K562 (cell line): ENCODE measurements around the gene PDGFC. TPM values are rescaled to one million over a fixed set of nuclear protein-coding genes. Genes with fewer than 3 reads are reported as not detected.

Source experiments
- ATAC-seq: fragments of 200-7000 bp; cut with Tn5 transposase; 3 replicates; pipeline ENCODE4 v1.9.1; 2020; ENCODE audit warnings: moderate library complexity
- BruUV-seq: library from RNA; stranded (reverse); fragments of 400-500 nt; replicated peaks from 2 replicates; lab custom pipeline; 2021; lab: Mats Ljungman, UMichigan
- CTCF ChIA-PET: fragments of 300-600 bp; formaldehyde crosslinking; extraction: SDS; loops from one replicate; lab custom pipeline; 2021; ENCODE audit warnings: low intra/inter-chr PET ratio; lab: Yijun Ruan, JAX
- POLR2A ChIA-PET: fragments of 300-600, 350-650 bp; sonication (Branson Sonifier 250); formaldehyde crosslinking; extraction: SDS; loops from one replicate; lab custom pipeline; 2021; ENCODE audit warnings: antibody characterized with exemption, inconsistent platforms; lab: Yijun Ruan, JAX
- DNase-seq, 4 experiments: peaks; one replicate each; pipeline versions ENCODE4 v3.0.0 to v3.0.0-alpha.2; 2011 to 2018; ENCODE audit warnings: low spot score in 3 of 4, mixed read lengths in 3 of 4; ENCODE audit errors: extremely low read depth in 1 of 4
- FAIRE-seq: peaks from 2 replicates; lab custom pipeline; 2011; peaks lifted over from hg19 to GRCh38; lab: Jason Lieb, UNC
- H2AFZ ChIP-seq: 2 replicates; pipeline ENCODE4 v1.6.0; 2011; ENCODE audit warnings: low read depth, low read length, control low read depth, inconsistent platforms
- H3K27ac ChIP-seq: fragments of 200-600 bp; 3 replicates; pipeline ENCODE4 v1.8.0; 2011; ENCODE audit warnings: low read depth, mild to moderate bottlenecking, control low read depth, inconsistent platforms, low read length, moderate library complexity, mixed read lengths; ENCODE audit errors: extremely low read depth
- H3K27me3 ChIP-seq, 2 experiments: fragments of 300-600 bp in 1 of 2; 2 replicates in 1 of 2; 3 replicates in 1 of 2; pipeline versions ENCODE4 v1.6.0 to v1.8.0; 2011; ENCODE audit warnings: inconsistent platforms in 2 of 2, low read length in 2 of 2, mild to moderate bottlenecking in 1 of 2, mixed read lengths in 1 of 2, moderate library complexity in 1 of 2; ENCODE audit not compliant: control insufficient read depth in 2 of 2, insufficient read depth in 2 of 2
- H3K36me3 ChIP-seq: fragments of 300-600 bp; 3 replicates; pipeline ENCODE4 v1.8.0; 2011; ENCODE audit warnings: mild to moderate bottlenecking, low read length, inconsistent platforms; ENCODE audit not compliant: control insufficient read depth, insufficient read depth
- H3K4me1 ChIP-seq, 2 experiments: fragments of 200-600 bp in 1 of 2; replicated peaks in 1 of 2; 2 replicates in 1 of 2; 3 replicates in 1 of 2; pipeline versions ENCODE4 v1.5.1 to v1.8.0; 2011; ENCODE audit warnings: inconsistent platforms in 2 of 2, low read length in 2 of 2, mild to moderate bottlenecking in 1 of 2, mixed read lengths in 1 of 2, moderate library complexity in 1 of 2; ENCODE audit not compliant: control insufficient read depth in 2 of 2, insufficient read depth in 2 of 2
- H3K4me2 ChIP-seq: 2 replicates; pipeline ENCODE4 v1.6.1; 2011; ENCODE audit warnings: low read length, control low read depth, inconsistent platforms, mixed read lengths; ENCODE audit not compliant: insufficient read depth
- H3K4me3 ChIP-seq: fragments of 200-600 bp; sonication (generic), shearing (Covaris generic); 2 replicates; pipeline ENCODE4 v1.5.1; 2016; ENCODE audit warnings: control low read depth, inconsistent platforms
- H3K79me2 ChIP-seq: fragments of 200-600 bp; 3 replicates; pipeline ENCODE4 v1.8.0; 2011; ENCODE audit warnings: low read length, inconsistent platforms; ENCODE audit not compliant: control insufficient read depth, insufficient read depth
- H3K9ac ChIP-seq, 2 experiments: 2 replicates each; pipeline versions ENCODE4 v1.6.0 to v1.6.1; 2011; ENCODE audit warnings: low read depth in 2 of 2, low read length in 2 of 2, control low read depth in 1 of 2, inconsistent platforms in 1 of 2, mild to moderate bottlenecking in 1 of 2, mixed read lengths in 1 of 2; ENCODE audit not compliant: insufficient read depth in 1 of 2
- H3K9me1 ChIP-seq: one replicate; pipeline ENCODE4 v1.6.0; 2011; ENCODE audit warnings: inconsistent platforms, mild to moderate bottlenecking, low read length, moderate library complexity; ENCODE audit not compliant: control insufficient read depth, insufficient read depth
- H3K9me3 ChIP-seq: replicated peaks from 2 replicates; pipeline ENCODE4 v1.5.1; 2011; ENCODE audit warnings: low read depth, low read length, inconsistent platforms; ENCODE audit not compliant: control insufficient read depth, insufficient read depth
- H4K20me1 ChIP-seq: replicated peaks from 2 replicates; pipeline ENCODE4 v1.6.1; 2011; ENCODE audit warnings: low read length, inconsistent platforms, mixed read lengths; ENCODE audit not compliant: control insufficient read depth, insufficient read depth
- BCLAF1 ChIP-seq, 2 experiments: fragments of 450-650 bp in 1 of 2; IDR thresholded peaks; 2 replicates each; pipeline ENCODE4 v1.6.1; 2011 to 2017; ENCODE audit warnings: low read depth in 2 of 2, antibody characterized with exemption in 1 of 2, borderline replicate concordance in 1 of 2, low read length in 1 of 2, mild to moderate bottlenecking in 1 of 2, mixed read lengths in 1 of 2; ENCODE audit not compliant: control insufficient read depth in 1 of 2
- COPS2 ChIP-seq: fragments of 450-650 bp; conservative IDR thresholded peaks from 2 replicates; pipeline ENCODE4 v1.6.1; 2016; ENCODE audit warnings: mild to moderate bottlenecking, moderate library complexity
- HDAC3 ChIP-seq: fragments of 450-650 bp; IDR thresholded peaks from 2 replicates; pipeline ENCODE4 v1.6.1; 2018; ENCODE audit warnings: borderline replicate concordance, mild to moderate bottlenecking, moderate library complexity; ENCODE audit not compliant: partially characterized antibody
- NKRF ChIP-seq: fragments of 450-650 bp; IDR thresholded peaks from 2 replicates; pipeline ENCODE4 v1.6.1; 2016; ENCODE audit warnings: borderline replicate concordance
- ZNF12 ChIP-seq: sonication (generic); formaldehyde crosslinking; IDR thresholded peaks from 2 replicates; pipeline ENCODE4 v1.4.0; 2020; ENCODE audit warnings: mild to moderate bottlenecking, missing genetic modification reagents
- ZNF76 ChIP-seq: fragments of 250-450 bp; sonication (Bioruptor Pico); IDR thresholded peaks from 2 replicates; pipeline ENCODE4 v1.4.0; 2020; ENCODE audit warnings: mild to moderate bottlenecking, moderate library complexity, borderline replicate concordance
- WGBS: fragments of 100-300 bp; shearing (Covaris generic); methylation state at CpG from one replicate; pipeline ENCODE4 v1.1.6; 2016; ENCODE audit warnings: low coverage, mixed read lengths; ENCODE audit not compliant: insufficient coverage; ENCODE audit errors: missing lambda C conversion rate; 5-methylcytosine and 5-hydroxymethylcytosine counted together
- in situ Hi-C: fragments of 300-500 bp; cut with MboI; formaldehyde crosslinking; loops from 4 replicates; pipeline ENCODE4 v1.15.0; 2018; ENCODE audit warnings: inconsistent platforms, mixed read lengths
- intact Hi-C: fragments of 100-400 bp; cut with micrococcal nuclease; formaldehyde crosslinking; loops from 2 replicates; pipeline ENCODE4 v1.14.2; 2022
- polyA plus RNA-seq, 8 experiments: library from polyadenylated mRNA; depleted of rRNA in 4 of 8; stranded (reverse) in 5 of 8; unstranded in 3 of 8; fragments of >200 nt; fragmentation: Nextera tagmentation in 2 of 8; fragmentation: Illumina TruSeq in 1 of 8; extraction: Ambion mirVana in 2 of 8; extraction: Trizol in 1 of 8; gene quantifications; 2 replicates each; pipeline versions ENCODE4 v1.2.1 to v1.2.3, GENCODE V29; 2011 to 2014; ENCODE audit warnings: inconsistent platforms in 1 of 8, missing spikeins in 1 of 8
- total RNA-seq, 7 experiments: library from RNA; depleted of rRNA in 6 of 7; stranded (reverse); fragments of >200 nt in 6 of 7; fragmentation: Illumina TruSeq in 2 of 7; extraction: Trizol in 2 of 7; gene quantifications; 2 replicates each; pipeline versions ENCODE4 v1.2.1 to v1.2.3, GENCODE V29; 2011 to 2021; ENCODE audit warnings: low replicate concordance in 1 of 7
- TF ChIP-seq, protein P1 (sequence below), 2 experiments: fragments of 450-650 bp in 1 of 2; sonication (generic) in 1 of 2; formaldehyde crosslinking in 1 of 2; IDR thresholded peaks; 2 replicates each; pipeline versions ENCODE4 v1.7.1 to v1.9.0; 2016 to 2022; ENCODE audit warnings: inconsistent platforms in 1 of 2, mild to moderate bottlenecking in 1 of 2, missing genetic modification reagents in 1 of 2

The PDGFC gene
- total and polyA plus RNA-seq, 9 of the 15 experiments (the other 6 are each of a cell fraction or from before 2014, with no cell fraction given): not detected

DNA sequence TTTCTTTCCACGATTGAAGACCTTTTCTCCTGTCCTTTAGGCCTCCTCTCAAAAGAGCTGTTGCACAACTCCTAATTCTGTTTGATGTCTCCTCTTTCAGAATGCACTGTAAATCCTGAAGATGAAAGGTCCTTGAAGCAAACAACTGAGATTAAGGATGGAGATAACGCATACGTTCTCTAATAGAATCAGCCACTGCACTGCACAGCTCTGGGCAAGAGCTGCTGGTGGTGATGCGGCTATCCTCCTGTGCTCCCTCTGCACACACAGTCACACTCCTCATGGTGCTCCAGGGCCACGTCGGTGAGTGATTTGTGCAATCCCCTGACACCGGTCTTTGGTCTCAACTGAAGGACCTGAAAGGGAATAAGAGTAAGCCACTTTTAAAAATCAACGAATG lies 208.7 kb downstream of the PDGFC start:
- under 1% methylated on average over 8 of the region's 8 CpGs for WGBS
- no TSS peak for BruUV-seq
- CTCF ChIA-PET: no interaction called here
- H3K79me2 ChIP-seq: no peaks in the 10 kb centered on the region
- no peaks in the 10 kb centered on the region for H3K27me3 ChIP-seq
- H3K4me3 ChIP-seq: no peak overlapping the region
- in situ Hi-C loops (no loop called here), intact Hi-C loops (no loop called here)
- no peaks in the 10 kb centered on the region for H3K9me1 ChIP-seq
- no peak for FAIRE-seq
- H3K9ac ChIP-seq: no peak overlapping the region
- H3K4me2 ChIP-seq: no peak overlapping the region
- no peaks in the 10 kb centered on the region for H3K9me3 ChIP-seq
- DNase-seq: no peak
- H3K36me3 ChIP-seq: no peaks in the 10 kb centered on the region
- POLR2A ChIA-PET: no interaction called here
- ATAC-seq: no peak
- no peak overlapping the region for H2AFZ ChIP-seq
- H3K27ac ChIP-seq: no peak overlapping the region
- no peaks in the 10 kb centered on the region for H4K20me1 ChIP-seq
- no peaks in the 10 kb centered on the region for H3K4me1 ChIP-seq
- TF ChIP-seq HDAC3 (no peak), COPS2 (no peak), ZNF76 (CRISPR knock-in tag) (no peak), ZNF12 (CRISPR knock-in tag) (no peak), BCLAF1 (IDR thresholded peaks at IDR 0.05; ENCODE audit: borderline replicate concordance in 1 of 2, control insufficient read depth in 1 of 2, low read depth in 2 of 2, low read length in 1 of 2) (no peak), NKRF (no peak)
- TF ChIP-seq, protein P1, sequence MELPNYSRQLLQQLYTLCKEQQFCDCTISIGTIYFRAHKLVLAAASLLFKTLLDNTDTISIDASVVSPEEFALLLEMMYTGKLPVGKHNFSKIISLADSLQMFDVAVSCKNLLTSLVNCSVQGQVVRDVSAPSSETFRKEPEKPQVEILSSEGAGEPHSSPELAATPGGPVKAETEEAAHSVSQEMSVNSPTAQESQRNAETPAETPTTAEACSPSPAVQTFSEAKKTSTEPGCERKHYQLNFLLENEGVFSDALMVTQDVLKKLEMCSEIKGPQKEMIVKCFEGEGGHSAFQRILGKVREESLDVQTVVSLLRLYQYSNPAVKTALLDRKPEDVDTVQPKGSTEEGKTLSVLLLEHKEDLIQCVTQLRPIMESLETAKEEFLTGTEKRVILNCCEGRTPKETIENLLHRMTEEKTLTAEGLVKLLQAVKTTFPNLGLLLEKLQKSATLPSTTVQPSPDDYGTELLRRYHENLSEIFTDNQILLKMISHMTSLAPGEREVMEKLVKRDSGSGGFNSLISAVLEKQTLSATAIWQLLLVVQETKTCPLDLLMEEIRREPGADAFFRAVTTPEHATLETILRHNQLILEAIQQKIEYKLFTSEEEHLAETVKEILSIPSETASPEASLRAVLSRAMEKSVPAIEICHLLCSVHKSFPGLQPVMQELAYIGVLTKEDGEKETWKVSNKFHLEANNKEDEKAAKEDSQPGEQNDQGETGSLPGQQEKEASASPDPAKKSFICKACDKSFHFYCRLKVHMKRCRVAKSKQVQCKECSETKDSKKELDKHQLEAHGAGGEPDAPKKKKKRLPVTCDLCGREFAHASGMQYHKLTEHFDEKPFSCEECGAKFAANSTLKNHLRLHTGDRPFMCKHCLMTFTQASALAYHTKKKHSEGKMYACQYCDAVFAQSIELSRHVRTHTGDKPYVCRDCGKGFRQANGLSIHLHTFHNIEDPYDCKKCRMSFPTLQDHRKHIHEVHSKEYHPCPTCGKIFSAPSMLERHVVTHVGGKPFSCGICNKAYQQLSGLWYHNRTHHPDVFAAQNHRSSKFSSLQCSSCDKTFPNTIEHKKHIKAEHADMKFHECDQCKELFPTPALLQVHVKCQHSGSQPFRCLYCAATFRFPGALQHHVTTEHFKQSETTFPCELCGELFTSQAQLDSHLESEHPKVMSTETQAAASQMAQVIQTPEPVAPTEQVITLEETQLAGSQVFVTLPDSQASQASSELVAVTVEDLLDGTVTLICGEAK (IDR thresholded peaks at IDR 0.05): no peak
- TF ChIP-seq, protein P1 (CRISPR knock-in tag; IDR thresholded peaks at IDR 0.05): no peak
